Activated T-cell treated with anti-CD3 and anti-CD28 coated beads, Interleukin-2, amount 50 U/mL, for 4 hours (primary cell): ENCODE results near the gene ABI1. TPM values are rescaled to one million over a fixed set of nuclear protein-coding genes. Genes with fewer than 3 reads are reported as not detected.

Source experiments
- total RNA-seq, 3 donors: library from RNA; stranded (reverse); gene quantifications; one replicate each; pipeline ENCODE4 v1.2.1, GENCODE V29; 2021

Gene ABI1
- total RNA-seq, 3 donors from 2014 or later: 36.0 to 40.6 (median 39.1) TPM

Other genes with a start within 250 kb of the ABI1 start
- gene PDSS1, start 163.3 kb downstream of the ABI1 start, total RNA-seq: 10 to 100 TPM; 37.4 to 45.6 (median 43.5) TPM
- 1 to 10 TPM; 2.4 to 3.2 (median 2.7) TPM for gene ANKRD26, start 239.5 kb upstream of the ABI1 start, total RNA-seq